Measurements from ENCODE around the gene TACO1.

TACO1 gene

DNA sequence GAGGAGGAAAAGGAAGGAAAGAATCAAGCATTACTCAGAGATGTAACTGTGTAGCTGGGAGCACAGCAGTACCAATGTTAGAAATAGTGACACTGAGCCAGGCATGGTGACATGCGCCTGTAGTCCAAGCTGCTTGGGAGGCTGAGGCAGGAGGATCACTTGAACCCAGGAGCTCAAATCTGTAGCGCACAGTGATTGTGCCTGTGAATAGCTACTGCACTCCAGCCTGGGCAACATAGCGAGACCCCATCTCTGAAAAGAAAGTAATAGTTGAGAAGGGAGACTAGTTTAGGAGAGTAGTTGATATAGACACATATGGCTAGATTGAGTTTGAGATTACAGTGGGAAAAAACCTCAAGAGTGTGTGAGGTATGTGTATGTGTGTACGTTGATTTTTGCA, 39.3 kb downstream of the TACO1 start:
- DNase-seq (ENCODE audit: low spot score), result no peak

DNA sequence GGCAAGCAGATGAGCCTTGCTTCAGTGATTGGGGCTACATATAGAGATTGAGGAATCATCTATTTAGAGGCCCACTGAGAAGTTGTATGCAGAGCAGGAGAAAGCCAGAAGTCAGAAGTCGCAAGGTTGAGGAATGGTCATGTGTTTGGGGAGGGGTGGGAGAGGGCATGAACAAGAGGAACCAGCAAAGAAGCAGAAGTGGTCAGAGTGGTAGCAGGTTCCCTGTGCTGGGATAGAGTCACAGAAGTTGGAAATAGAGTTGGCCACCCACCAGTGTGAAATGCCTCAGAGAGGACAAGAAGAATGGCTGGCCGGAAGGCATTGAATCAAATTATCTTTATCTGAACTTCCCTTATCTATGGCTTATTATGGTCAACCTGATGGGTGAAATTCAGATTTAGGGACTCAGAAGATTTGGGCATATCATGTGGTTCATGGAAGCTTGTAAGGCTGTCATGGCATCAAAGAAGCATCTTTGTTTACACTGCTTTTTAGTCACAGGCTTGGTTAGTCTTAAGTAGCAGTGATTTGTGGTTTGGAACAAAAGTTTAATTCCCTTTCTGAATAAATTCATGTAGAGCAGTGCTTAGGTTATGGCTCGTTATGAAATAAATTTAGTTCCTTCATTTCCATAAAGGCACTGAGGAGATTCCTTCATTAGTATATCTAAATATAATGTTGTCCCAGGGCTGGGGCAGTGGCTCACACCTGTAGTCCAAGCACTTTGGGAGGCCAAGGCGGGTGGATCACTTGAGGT, 41.2 kb downstream of the TACO1 start:
- DNase-seq (ENCODE audit: low spot score), result no peak

DNA sequence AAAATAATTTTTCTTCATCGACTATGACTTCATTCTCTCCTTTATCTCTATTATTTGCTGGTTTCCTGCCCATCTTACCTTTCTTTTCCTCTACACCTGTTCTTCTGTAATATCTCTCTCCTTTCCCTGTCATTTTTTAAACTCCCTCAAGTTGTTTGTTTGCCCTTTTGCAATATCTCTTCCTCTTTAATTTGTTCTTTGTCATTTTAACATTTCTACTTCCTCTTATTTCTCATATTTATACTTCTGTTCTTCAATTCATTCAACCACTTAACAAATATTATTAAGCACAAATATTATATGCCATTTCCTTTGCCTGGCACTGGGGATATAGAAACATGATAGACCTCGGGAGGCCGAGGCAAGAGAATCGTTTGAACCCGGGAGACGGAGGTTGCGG, 44.2 kb downstream of the TACO1 start:
- DNase-seq (ENCODE audit: low spot score), result no peak

DNA sequence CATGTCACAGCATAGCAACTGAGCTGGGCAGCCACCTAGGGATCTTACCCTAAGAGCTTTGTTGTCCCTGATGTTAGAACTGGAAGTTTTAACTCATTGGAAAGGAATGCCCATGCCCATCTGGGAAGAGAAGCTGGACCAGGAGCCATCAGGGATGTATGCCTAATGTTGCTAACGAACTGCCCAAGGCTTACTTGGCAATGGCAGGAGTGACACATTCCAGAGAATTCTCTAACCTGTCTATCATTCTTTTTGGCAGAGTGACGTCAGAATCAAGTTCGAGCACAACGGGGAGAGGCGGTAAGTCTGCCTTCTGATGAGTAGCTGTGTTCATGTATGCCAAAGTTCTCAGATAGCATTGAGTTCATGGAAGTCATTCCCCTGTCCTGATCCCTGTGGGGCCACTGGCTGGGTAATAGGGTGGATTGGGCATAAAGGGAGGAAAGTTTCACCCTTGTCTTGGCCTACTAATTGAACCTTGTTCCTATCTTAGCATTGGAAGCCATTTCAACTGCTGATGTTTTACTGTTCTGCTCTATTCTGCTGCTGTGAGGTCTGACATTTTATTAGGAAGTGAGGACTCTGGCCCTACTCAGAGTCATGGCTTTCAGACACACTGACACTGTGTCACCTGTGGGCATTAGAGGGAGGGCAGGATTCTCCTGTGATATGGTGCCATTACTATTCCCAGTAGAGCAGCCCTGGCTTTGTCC, 45.2 kb downstream of the TACO1 start:
- DNase-seq (ENCODE audit: low spot score), result peak; percentile 25

DNA sequence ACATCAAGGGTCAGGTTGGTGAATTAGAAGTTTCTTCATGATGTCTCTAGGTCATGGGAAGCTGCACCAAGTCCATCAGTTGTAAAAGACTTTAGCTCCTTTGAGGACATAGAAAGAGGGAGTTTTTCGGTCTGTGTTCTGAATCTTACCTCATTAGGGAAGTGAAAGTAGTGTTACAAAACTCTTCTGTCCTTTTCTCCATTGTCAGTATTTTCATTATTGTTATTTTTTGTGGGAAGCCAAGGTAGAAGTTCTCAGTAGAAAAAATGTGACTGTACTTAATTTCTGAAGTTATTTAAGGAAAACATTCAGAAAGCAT, 45.8 kb downstream of the TACO1 start:
- DNase-seq (ENCODE audit: low spot score), result no peak

DNA sequence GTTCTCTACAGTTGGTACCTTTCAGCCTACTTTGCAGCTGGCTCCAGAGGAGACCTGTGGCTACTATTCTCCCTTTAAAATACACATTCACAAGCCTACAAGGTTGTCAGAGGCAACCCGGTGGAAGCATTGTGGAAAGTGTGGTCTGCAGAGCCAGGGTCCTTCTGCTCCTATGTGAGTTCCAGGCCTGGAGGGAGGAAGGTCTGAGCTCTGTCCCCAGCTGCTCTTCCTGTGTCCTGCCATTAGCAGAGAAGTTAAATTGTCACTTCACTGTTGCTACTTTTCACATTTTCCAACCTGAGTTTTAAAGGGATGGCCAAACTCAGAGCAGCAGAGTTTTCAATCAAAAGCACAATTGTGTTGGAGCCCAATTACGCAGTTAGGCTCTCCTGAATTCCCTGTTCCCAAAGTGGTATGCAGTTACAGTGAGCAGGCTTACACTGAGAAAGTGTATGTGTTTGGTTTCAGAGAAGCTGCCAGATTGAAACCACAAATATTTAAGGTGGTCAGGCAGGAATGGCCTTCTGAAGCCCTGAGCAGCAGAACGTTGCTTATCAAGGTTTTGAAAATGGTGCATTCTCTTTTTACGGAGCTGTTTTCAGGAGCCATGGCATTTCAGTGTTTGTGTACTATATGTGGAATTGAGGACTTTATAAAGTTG, 46.5 kb downstream of the TACO1 start:
- DNase-seq (ENCODE audit: low spot score), result peak; percentile 41

DNA sequence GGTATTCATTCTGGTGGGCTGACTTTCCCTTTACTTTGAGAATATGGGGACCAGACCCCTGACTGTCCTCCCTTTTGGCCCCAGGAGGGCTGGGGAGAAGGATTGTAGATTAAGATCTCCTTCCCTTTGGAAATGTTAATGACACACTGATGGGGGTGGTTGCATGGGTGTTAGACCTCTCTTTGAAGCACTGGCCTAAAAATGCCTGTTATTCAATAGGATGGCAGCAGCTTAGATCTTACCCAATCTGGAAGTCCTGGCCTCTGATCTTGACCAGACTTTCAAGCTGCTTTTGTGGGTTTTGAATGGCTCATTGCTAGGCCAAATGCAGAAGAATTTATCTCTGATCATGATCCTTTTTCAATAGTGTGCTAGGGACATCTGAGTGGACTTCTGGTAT, 47.2 kb downstream of the TACO1 start:
- no peak for DNase-seq (ENCODE audit: low spot score)

DNA sequence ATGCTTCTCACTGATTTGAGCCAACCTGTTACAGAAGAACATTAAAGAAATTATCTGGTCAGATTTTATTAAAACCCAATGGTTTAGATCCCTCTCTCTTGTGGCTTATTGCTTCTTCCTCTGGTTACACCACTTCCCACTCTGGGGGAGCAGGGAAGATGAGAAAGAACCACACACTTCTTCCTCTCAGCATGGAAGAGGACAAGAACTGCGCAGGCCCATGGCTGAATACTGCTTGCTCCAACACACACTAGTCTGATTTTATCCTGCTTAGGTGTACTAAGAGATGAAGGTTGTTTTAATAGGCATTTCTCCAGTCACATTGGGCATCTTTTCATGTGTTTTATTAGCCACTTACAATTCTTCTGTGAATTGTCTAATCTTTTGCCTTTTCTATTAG, 49.1 kb downstream of the TACO1 start:
- no peak for DNase-seq (ENCODE audit: low spot score)

DNA sequence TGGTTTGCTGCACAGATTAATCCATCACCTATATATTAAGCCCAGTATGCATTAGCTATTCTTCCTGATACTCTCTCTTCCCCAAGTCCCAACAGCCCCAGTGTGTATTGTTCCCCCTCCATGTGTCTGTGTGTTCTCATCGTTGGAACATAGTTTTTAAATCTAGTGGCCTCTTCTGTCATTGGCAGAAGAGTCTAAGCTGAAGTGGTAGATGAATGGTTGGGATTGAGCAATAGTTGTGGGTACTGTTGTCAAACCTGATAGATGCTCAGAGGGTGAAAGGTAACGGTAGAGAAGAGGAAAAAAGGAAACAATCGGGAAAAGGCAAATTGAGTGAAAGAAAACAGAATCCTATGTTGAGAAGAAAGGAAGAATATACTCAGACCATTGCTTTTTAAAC, 51.4 kb downstream of the TACO1 start:
- DNase-seq (ENCODE audit: low spot score), result no peak

DNA sequence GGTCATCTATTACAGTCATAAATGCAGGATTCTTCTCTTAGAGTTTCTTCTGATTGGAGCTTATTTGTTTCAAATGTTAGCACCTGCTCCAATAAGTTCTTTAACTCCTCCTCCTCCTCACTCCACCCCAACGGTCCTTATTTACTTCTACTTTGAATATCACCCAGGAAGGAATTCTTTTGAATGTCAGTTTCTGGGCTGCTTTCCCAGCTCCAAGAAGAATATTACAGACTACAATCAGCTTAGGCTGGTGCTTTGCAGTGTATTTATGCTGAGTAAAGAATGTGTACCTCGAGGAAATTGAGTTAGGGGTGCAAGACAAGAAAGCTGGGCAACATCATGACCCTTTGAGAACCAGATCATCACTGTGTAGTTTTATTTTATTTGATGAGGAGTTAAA, 52.4 kb downstream of the TACO1 start:
- no peak for DNase-seq (ENCODE audit: low spot score)

DNA sequence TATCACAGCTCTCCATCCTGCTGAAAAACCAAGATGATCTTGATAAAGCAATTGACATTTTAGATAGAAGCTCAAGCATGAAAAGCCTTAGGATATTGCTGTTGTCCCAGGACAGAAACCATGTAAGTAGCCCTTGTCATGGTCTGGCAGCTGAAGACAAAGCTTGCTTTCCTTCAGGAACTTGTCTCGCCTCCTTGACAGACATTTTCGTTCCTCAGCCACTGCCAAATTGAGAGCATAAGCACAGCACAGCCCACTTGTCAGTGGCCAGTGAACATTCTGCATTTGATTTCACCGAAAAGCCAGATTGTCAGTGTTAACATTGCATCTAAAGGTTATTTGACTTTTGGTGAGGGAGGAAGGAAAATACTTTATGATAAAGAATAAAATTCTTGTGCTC, 57.1 kb downstream of the TACO1 start:
- no peak for DNase-seq (ENCODE audit: low spot score)
